Hepatocyte (in vitro differentiated cells): ENCODE measurements around the gene RBFOX1. TPM values are rescaled to one million over a fixed set of nuclear protein-coding genes. Genes with fewer than 3 reads are reported as not detected.

Experiments used
- DNase-seq: peaks from one replicate; pipeline ENCODE4 v3.0.0-alpha.2; 2016; ENCODE audit warnings: low spot score
- H2AFZ ChIP-seq: fragments of 200-600 bp; sonication (generic); 2 replicates; pipeline ENCODE4 v1.6.0; 2016; ENCODE audit warnings: antibody characterized with exemption, mild to moderate bottlenecking
- H3K27ac ChIP-seq: fragments of 200-600 bp; sonication (generic); 2 replicates; pipeline ENCODE4 v1.5.1; 2016; ENCODE audit warnings: mild to moderate bottlenecking
- H3K27me3 ChIP-seq: fragments of 200-600 bp; sonication (generic); 2 replicates; pipeline ENCODE4 v1.6.1; 2016
- H3K36me3 ChIP-seq: fragments of 200-600 bp; sonication (generic); replicated peaks from 2 replicates; pipeline ENCODE4 v1.5.1; 2016; ENCODE audit warnings: low read depth; ENCODE audit not compliant: insufficient read depth
- H3K4me1 ChIP-seq: fragments of 200-600 bp; sonication (generic); 2 replicates; pipeline ENCODE4 v1.5.1; 2016; ENCODE audit warnings: mild to moderate bottlenecking, moderate library complexity; ENCODE audit not compliant: insufficient read depth
- H3K4me2 ChIP-seq: fragments of 200-600 bp; sonication (generic); 2 replicates; pipeline ENCODE4 v1.6.0; 2016
- H3K4me3 ChIP-seq: fragments of 200-600 bp; sonication (generic); 2 replicates; pipeline ENCODE4 v1.5.1; 2016; ENCODE audit warnings: mild to moderate bottlenecking
- H3K79me2 ChIP-seq: fragments of 200-600 bp; sonication (generic); 2 replicates; pipeline ENCODE4 v1.6.0; 2017; ENCODE audit warnings: mild to moderate bottlenecking
- H3K9me2 ChIP-seq: fragments of 200-600 bp; sonication (generic); replicated peaks from 2 replicates; pipeline ENCODE4 v1.6.0; 2017; ENCODE audit warnings: mild to moderate bottlenecking; ENCODE audit not compliant: insufficient read depth
- H3K9me3 ChIP-seq: fragments of 200-600 bp; sonication (generic); 2 replicates; pipeline ENCODE4 v1.5.1; 2016; ENCODE audit warnings: low read depth, mild to moderate bottlenecking
- H4K20me1 ChIP-seq: fragments of 200-600 bp; sonication (generic); 2 replicates; pipeline ENCODE4 v1.6.0; 2016; ENCODE audit warnings: mild to moderate bottlenecking; ENCODE audit not compliant: insufficient read depth, poor library complexity, severe bottlenecking
- EZH2 ChIP-seq: fragments of 200-600 bp; sonication (generic); IDR thresholded peaks from 2 replicates; pipeline ENCODE4 v1.6.1; 2016; ENCODE audit warnings: antibody characterized with exemption, mild to moderate bottlenecking, borderline replicate concordance
- EZH2phosphoT487 ChIP-seq: fragments of 200-600 bp; sonication (generic); IDR thresholded peaks from one replicate; pipeline ENCODE4 v1.6.1; 2018; ENCODE audit warnings: antibody characterized with exemption, mild to moderate bottlenecking, low read depth, moderate library complexity; ENCODE audit not compliant: unreplicated experiment, severe bottlenecking
- WGBS: methylation state at CpG from one replicate; pipeline ENCODE4 v1.1.6; 2016; ENCODE audit warnings: low lambda C conversion rate; ENCODE audit errors: missing lambda C conversion rate; 5-methylcytosine and 5-hydroxymethylcytosine counted together
- polyA plus RNA-seq: library from polyadenylated mRNA; unstranded; fragments of >200 nt; fragmentation: Nextera tagmentation; extraction: Ambion mirVana; gene quantifications from 2 replicates; pipeline ENCODE4 v1.2.1, GENCODE V29; 2016
- total RNA-seq: library from RNA; depleted of rRNA; stranded (reverse); fragments of >200 nt; gene quantifications from 2 replicates; pipeline ENCODE4 v1.2.3, GENCODE V29; 2014
- TF ChIP-seq, protein P1 (sequence below): fragments of 200-600 bp; sonication (generic); IDR thresholded peaks from 2 replicates; pipeline ENCODE4 v1.5.1; 2016; ENCODE audit warnings: antibody characterized with exemption, mild to moderate bottlenecking; ENCODE audit not compliant: poor library complexity

RBFOX1 gene
- total and polyA plus RNA-seq, 2 experiments from 2014 or later, result 1.00 to 1.2 TPM

DNA sequence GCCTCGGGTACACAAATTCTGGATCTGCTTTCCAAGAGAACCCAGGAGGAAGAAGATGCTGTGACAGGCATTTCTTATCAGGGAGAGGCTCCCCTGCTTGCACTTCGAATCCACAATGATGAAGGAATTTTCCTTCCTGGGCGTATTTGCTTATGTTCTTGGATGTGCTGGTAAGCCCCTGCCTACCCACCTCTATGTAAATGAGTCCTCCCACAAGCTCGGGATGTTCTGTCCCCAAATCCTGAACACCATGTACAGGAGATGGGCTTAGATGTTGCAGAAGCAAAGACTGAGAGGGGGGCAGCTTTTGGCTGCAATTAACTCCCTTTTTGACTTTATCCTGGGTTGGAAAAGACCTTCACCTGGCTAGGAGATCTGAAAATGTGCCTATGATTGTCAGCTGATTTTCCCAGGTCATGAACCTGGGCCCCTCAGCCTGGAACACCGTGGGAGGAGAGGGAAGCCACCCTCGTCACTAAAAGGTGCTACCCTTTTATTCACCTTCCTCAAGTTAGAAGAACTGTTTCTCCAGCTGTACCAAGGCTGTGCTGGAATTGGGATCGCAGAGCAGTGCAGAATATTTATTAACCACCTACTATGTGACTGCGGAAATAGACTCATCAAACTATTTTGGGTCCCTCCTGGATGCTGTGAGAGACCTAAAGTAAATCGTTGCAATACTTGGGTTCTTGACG, 150.1 kb downstream of the RBFOX1 start:
- Histone ChIP-seq H3K4me1 (no peaks in the 10 kb centered on the region), H3K36me3 (no peaks in the 10 kb centered on the region), H2AFZ (no peak overlapping the region), H3K9me2 (no peaks in the 10 kb centered on the region), H3K27ac (no peak overlapping the region), H3K9me3 (no peaks in the 10 kb centered on the region), H3K4me3 (no peak overlapping the region), H3K4me2 (no peak overlapping the region), H4K20me1 (no peaks in the 10 kb centered on the region), H3K27me3 (peaks cover 4% of the 10 kb centered on the region), H3K79me2 (no peaks in the 10 kb centered on the region)
- no peak for TF ChIP-seq EZH2
- no peak for TF ChIP-seq EZH2phosphoT487
- TF ChIP-seq, protein P1, sequence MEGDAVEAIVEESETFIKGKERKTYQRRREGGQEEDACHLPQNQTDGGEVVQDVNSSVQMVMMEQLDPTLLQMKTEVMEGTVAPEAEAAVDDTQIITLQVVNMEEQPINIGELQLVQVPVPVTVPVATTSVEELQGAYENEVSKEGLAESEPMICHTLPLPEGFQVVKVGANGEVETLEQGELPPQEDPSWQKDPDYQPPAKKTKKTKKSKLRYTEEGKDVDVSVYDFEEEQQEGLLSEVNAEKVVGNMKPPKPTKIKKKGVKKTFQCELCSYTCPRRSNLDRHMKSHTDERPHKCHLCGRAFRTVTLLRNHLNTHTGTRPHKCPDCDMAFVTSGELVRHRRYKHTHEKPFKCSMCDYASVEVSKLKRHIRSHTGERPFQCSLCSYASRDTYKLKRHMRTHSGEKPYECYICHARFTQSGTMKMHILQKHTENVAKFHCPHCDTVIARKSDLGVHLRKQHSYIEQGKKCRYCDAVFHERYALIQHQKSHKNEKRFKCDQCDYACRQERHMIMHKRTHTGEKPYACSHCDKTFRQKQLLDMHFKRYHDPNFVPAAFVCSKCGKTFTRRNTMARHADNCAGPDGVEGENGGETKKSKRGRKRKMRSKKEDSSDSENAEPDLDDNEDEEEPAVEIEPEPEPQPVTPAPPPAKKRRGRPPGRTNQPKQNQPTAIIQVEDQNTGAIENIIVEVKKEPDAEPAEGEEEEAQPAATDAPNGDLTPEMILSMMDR, result no peak
- no peak for DNase-seq
- WGBS, result 79% methylated on average over 10 of the region's 10 CpGs

GRCh38 chr16:7487574-7488323, 155.1 kb downstream of the RBFOX1 start:
- no peak overlapping the region for H2AFZ ChIP-seq
- DNase-seq, result no peak
- no peaks in the 10 kb centered on the region for H3K79me2 ChIP-seq
- no peaks in the 10 kb centered on the region for H3K36me3 ChIP-seq
- no peaks in the 10 kb centered on the region for H3K9me3 ChIP-seq
- no peak overlapping the region for H3K4me3 ChIP-seq
- 87% methylated on average over 12 of the region's 12 CpGs for WGBS
- no peaks in the 10 kb centered on the region for H3K9me2 ChIP-seq
- H3K27ac ChIP-seq, result no peak overlapping the region
- no peak overlapping the region for H3K4me2 ChIP-seq
- H3K4me1 ChIP-seq, result no peaks in the 10 kb centered on the region
- H3K27me3 ChIP-seq, result no peaks in the 10 kb centered on the region
- no peaks in the 10 kb centered on the region for H4K20me1 ChIP-seq
- TF ChIP-seq EZH2phosphoT487, result no peak
- no peak for TF ChIP-seq EZH2
- TF ChIP-seq, protein P1, result no peak

- no peak for DNase-seq
- no peaks in the 10 kb centered on the region for H3K4me1 ChIP-seq
- H3K27me3 ChIP-seq, result no peaks in the 10 kb centered on the region
- H3K27ac ChIP-seq, result no peak overlapping the region
- no peak overlapping the region for H3K4me2 ChIP-seq
- H2AFZ ChIP-seq, result no peak overlapping the region
- 17% methylated on average over 1 of the region's 1 CpG for WGBS
- no peaks in the 10 kb centered on the region for H3K9me2 ChIP-seq
- TF ChIP-seq EZH2phosphoT487 (no peak), EZH2 (no peak)
- TF ChIP-seq, protein P1, result no peak
- no peaks in the 10 kb centered on the region for H3K36me3 ChIP-seq
- no peaks in the 10 kb centered on the region for H3K9me3 ChIP-seq
- H3K79me2 ChIP-seq, result no peaks in the 10 kb centered on the region
- no peaks in the 10 kb centered on the region for H4K20me1 ChIP-seq
- no peak overlapping the region for H3K4me3 ChIP-seq
Measured at GRCh38 chr16:7492122-7492521, 159.5 kb downstream of the RBFOX1 start.
